Fibroblast of mammary gland (primary cell): ENCODE results near the gene CPT1A.

ENCODE experiments used
- DNase-seq: peaks from one replicate; pipeline ENCODE4 v3.0.0-alpha.2; 2010; ENCODE audit warnings: low read depth
- H3K4me3 ChIP-seq: 2 replicates; pipeline ENCODE4 v1.5.1; 2011; ENCODE audit warnings: low read depth, mild to moderate bottlenecking, low read length, moderate library complexity; ENCODE audit not compliant: control insufficient read depth
- TF ChIP-seq, protein P1 (sequence below): conservative IDR thresholded peaks from 2 replicates; pipeline ENCODE4 v1.5.1; 2011; ENCODE audit warnings: low read depth, low read length, inconsistent platforms; ENCODE audit not compliant: control insufficient read depth, insufficient read depth

Gene CPT1A

DNA sequence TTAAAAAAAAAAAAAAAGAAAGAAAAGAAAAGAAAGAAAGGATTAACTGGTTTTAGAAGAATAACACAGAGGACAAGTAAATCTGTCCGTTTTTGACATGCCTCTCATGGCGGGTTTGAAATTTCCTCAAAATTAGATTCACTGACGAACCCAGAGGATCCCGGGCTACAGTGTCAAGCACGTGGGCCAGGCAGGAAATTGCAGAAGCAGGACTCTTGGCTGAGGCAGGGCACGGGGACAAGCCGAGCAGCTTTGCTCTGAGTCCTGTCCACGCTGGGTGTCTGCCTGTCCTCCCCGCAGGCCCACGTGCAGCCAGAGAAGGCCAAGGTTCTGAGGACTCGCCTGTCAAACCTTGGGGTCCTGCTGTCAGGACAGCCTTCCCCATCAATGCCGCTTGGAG is 132.7 kb downstream of the CPT1A start:
- H3K4me3 ChIP-seq = no peak overlapping the region
- no peak for DNase-seq
- TF ChIP-seq, protein P1, sequence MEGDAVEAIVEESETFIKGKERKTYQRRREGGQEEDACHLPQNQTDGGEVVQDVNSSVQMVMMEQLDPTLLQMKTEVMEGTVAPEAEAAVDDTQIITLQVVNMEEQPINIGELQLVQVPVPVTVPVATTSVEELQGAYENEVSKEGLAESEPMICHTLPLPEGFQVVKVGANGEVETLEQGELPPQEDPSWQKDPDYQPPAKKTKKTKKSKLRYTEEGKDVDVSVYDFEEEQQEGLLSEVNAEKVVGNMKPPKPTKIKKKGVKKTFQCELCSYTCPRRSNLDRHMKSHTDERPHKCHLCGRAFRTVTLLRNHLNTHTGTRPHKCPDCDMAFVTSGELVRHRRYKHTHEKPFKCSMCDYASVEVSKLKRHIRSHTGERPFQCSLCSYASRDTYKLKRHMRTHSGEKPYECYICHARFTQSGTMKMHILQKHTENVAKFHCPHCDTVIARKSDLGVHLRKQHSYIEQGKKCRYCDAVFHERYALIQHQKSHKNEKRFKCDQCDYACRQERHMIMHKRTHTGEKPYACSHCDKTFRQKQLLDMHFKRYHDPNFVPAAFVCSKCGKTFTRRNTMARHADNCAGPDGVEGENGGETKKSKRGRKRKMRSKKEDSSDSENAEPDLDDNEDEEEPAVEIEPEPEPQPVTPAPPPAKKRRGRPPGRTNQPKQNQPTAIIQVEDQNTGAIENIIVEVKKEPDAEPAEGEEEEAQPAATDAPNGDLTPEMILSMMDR = no peak

DNA sequence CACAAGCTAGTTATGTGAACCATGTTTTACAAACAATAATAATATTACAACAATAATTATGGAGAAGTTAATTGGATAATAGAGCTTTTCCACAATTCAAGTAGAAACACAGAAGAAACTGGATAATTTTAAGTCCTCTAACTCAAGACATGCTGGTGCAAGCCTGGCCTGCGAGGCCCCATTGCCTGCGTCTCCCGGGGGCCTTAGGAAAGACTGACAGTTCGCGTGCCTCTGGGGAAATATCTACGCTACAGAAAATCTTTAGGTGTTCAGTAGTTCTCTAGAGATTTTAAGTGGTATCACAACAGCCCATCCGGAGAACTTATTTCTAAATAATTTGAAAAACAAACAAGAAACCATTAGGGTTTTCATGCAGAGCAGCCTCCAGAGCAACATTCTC is 134.2 kb downstream of the CPT1A start:
- TF ChIP-seq, protein P1 = no peak
- no peak for DNase-seq
- H3K4me3 ChIP-seq = no peak overlapping the region

DNA sequence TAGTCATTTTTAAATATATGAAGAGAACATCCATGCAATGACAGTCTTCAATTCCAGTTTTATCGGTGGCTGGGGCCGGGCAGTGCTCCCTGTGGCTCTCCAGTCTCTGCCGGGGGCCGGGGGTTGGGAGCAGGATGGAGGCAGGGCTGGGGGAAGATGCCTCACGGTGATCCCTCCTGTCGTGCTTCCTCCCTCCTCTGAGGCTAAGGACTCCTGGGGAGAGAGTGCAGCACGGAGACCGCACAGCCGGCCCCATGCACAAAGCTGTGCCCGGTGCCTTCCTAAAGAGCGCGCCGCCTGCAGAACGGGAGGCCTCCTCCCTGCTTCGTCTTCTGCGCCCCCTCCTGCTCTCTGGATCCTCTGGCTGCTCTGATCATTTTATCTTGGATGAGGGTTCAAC is 136.8 kb downstream of the CPT1A start:
- TF ChIP-seq, protein P1 = no peak
- DNase-seq = no peak
- no peak overlapping the region for H3K4me3 ChIP-seq
